ENCODE measurements around the gene SDK2. TPM values are rescaled to one million over a fixed set of nuclear protein-coding genes. Genes with fewer than 3 reads are reported as not detected.

SDK2 gene
- total and polyA plus RNA-seq, 2 of the 8 experiments (the other 6 are each of a cell fraction or from before 2014, with no cell fraction given): 3.9 to 4.1 TPM

GRCh38 chr17:73519011-73519410 lies 125.2 kb downstream of the SDK2 start:
- H3K4me1 ChIP-seq (replicated peaks in 1 of 4; ENCODE audit: control insufficient read depth in 3 of 4, insufficient read depth in 4 of 4, low read length in 3 of 4): peaks cover 0 to 4% (median 0%) of the 10 kb centered on the region in 4 experiments; a peak in 3 of 7 replicates
- no peaks in the 10 kb centered on the region for H3K9me3 ChIP-seq (ENCODE audit: insufficient read depth in 2 of 2, low read depth in 1 of 2, low read length in 1 of 2)
- H2BK120ac ChIP-seq (replicated peaks; ENCODE audit: low read depth, low read length): no peak overlapping the region
- no peaks in the 10 kb centered on the region for H3K79me1 ChIP-seq (ENCODE audit: low read depth, low read length)
- POLR2A ChIA-PET (ENCODE audit: partially characterized antibody): interaction anchor here (0.8 kb wide), 1 partner anchor 66 kb away, joined by 3 read pairs; no protein-coding TSS in a partner anchor
- no peaks in the 10 kb centered on the region for H3K79me2 ChIP-seq (ENCODE audit: control insufficient read depth in 1 of 2, insufficient read depth in 2 of 2, low read length in 2 of 2)
- H4K91ac ChIP-seq (replicated peaks; ENCODE audit: insufficient read length, low read length): no peak overlapping the region
- DNase-seq (ENCODE audit: low read depth in 1 of 2, low spot score in 2 of 2) (no peak), FAIRE-seq (no peak)
- no peak overlapping the region for H4K8ac ChIP-seq (ENCODE audit: extremely low read depth, insufficient read depth, low read length)
- no peak overlapping the region for H3K27ac ChIP-seq (ENCODE audit: low read depth, low read length)
- no peak overlapping the region for H3K4me3 ChIP-seq (ENCODE audit: extremely low read depth in 1 of 4, insufficient read depth in 2 of 4, low read depth in 3 of 4, low read length in 4 of 4)
- H3K23me2 ChIP-seq (ENCODE audit: low read depth, low read length): no peaks in the 10 kb centered on the region
- no peak overlapping the region for H3K18ac ChIP-seq (ENCODE audit: extremely low read depth, low read length)
- H3K9ac ChIP-seq (replicated peaks in 1 of 4; ENCODE audit: extremely low read depth in 1 of 4, low read depth in 3 of 4, low read length in 3 of 4): no peak overlapping the region
- CTCF ChIA-PET (ENCODE audit: partially characterized antibody): no interaction called here
- no peak overlapping the region for H2BK5ac ChIP-seq (ENCODE audit: low read depth, low read length)
- no peak overlapping the region for H2BK20ac ChIP-seq (ENCODE audit: low read length)
- H3K23ac ChIP-seq (ENCODE audit: insufficient read length): no peak overlapping the region
- no peak overlapping the region for H2AFZ ChIP-seq (ENCODE audit: low read length)
- H3K14ac ChIP-seq (ENCODE audit: insufficient read length): no peak overlapping the region
- WGBS, 2 experiments (ENCODE audit: extremely low coverage in 1 of 2, insufficient coverage in 1 of 2, insufficient read length in 1 of 2, insufficient replicate concordance in 2 of 2, low coverage in 1 of 2, low lambda C conversion rate in 2 of 2, missing lambda C conversion rate in 1 of 2): 86% methylated on average over 6 of the region's 6 CpGs; no CpG with 5 or more reads in 1 of the 2 experiments
- H3K4ac ChIP-seq (replicated peaks; ENCODE audit: insufficient read length, low read depth, low read length): no peak overlapping the region
- no peak overlapping the region for H3K56ac ChIP-seq (replicated peaks; ENCODE audit: insufficient read length, low read depth, low read length)
- H4K20me1 ChIP-seq (replicated peaks in 1 of 2; ENCODE audit: control insufficient read depth in 1 of 2, insufficient read depth in 2 of 2, low read length in 2 of 2): peaks cover 0 to 2% of the 10 kb centered on the region in 2 experiments
- no peak overlapping the region for H4K5ac ChIP-seq (ENCODE audit: insufficient read length, low read depth, low read length)
- no peaks in the 10 kb centered on the region; a peak in 3 of 7 replicates for H3K27me3 ChIP-seq (replicated peaks in 1 of 4; ENCODE audit: control insufficient read depth in 3 of 4, extremely low read depth in 1 of 4, insufficient read depth in 3 of 4, low read length in 3 of 4)
- H2AK5ac ChIP-seq (ENCODE audit: low read depth, low read length): no peak overlapping the region
- H2BK12ac ChIP-seq (ENCODE audit: low read depth, low read length): no peak overlapping the region
- H2BK15ac ChIP-seq (ENCODE audit: low read length): no peak overlapping the region
- no peak overlapping the region for H3K4me2 ChIP-seq (ENCODE audit: insufficient read depth in 1 of 2, low read depth in 2 of 2, low read length in 2 of 2)
- no peaks in the 10 kb centered on the region for H3K36me3 ChIP-seq (ENCODE audit: control insufficient read depth in 2 of 4, insufficient read depth in 4 of 4, low read length in 3 of 4)
- no peak for TF ChIP-seq CTBP2 (IDR thresholded peaks at IDR 0.05; ENCODE audit: borderline replicate concordance, insufficient read depth, insufficient read length, low read length)
- TF ChIP-seq RFX5 (IDR thresholded peaks at IDR 0.05; ENCODE audit: borderline replicate concordance, low read depth, low read length): no peak
- no peak for TF ChIP-seq JUN (IDR thresholded peaks at IDR 0.05; ENCODE audit: low read depth, low read length)
- TF ChIP-seq CBX5 (IDR thresholded peaks at IDR 0.05; ENCODE audit: low read depth, low read length): no peak
- TF ChIP-seq TAF7 (optimal IDR thresholded peaks at IDR 0.05; ENCODE audit: borderline replicate concordance, low read depth, low read length): no peak
- TF ChIP-seq TAF1 (IDR thresholded peaks at IDR 0.05; ENCODE audit: low read depth, low read length): no peak
- TF ChIP-seq TBP (IDR thresholded peaks at IDR 0.05; ENCODE audit: low read depth, low read length): no peak
- TF ChIP-seq CTCF (IDR thresholded peaks at IDR 0.05; ENCODE audit: control extremely low read depth in 1 of 3, insufficient read depth in 1 of 3, low read depth in 1 of 3, low read length in 3 of 3): no peak
- TF ChIP-seq MAX (IDR thresholded peaks at IDR 0.05): no peak
- no peak for TF ChIP-seq GTF2F1 (IDR thresholded peaks at IDR 0.05; ENCODE audit: borderline replicate concordance, low read depth, low read length)
- TF ChIP-seq SAP30 (IDR thresholded peaks at IDR 0.05; ENCODE audit: insufficient read depth, insufficient replicate concordance, low read length): no peak
